Endodermal cell (in vitro differentiated cells): ENCODE measurements around the gene CTRB2. TPM values are rescaled to one million over a fixed set of nuclear protein-coding genes. Genes with fewer than 3 reads are reported as not detected.
"Not testable (repeated sequence)": the region's sequence is repeated elsewhere in the genome, so short reads cannot be mapped to it uniquely, and the experiment has no call there.

Source experiments
- DNase-seq: peaks from one replicate; pipeline ENCODE4 v3.0.0-alpha.2; 2017
- H3K27ac ChIP-seq: 2 replicates; pipeline ENCODE4 v1.5.1; 2013; ENCODE audit warnings: mild to moderate bottlenecking, low read depth, low read length, moderate library complexity
- H3K27me3 ChIP-seq: 2 replicates; pipeline ENCODE4 v1.6.1; 2013; ENCODE audit warnings: mild to moderate bottlenecking, low read length, moderate library complexity; ENCODE audit not compliant: insufficient read depth, control insufficient read depth, poor library complexity, severe bottlenecking
- H3K36me3 ChIP-seq: 2 replicates; pipeline ENCODE4 v1.7.0; 2013; ENCODE audit warnings: mild to moderate bottlenecking, low read length, moderate library complexity; ENCODE audit not compliant: control insufficient read depth, insufficient read depth
- H3K4me1 ChIP-seq: one replicate; pipeline ENCODE4 v1.7.0; 2013; ENCODE audit warnings: low read length; ENCODE audit not compliant: control insufficient read depth, insufficient read depth
- H3K4me3 ChIP-seq: 2 replicates; pipeline ENCODE4 v1.5.1; 2013; ENCODE audit warnings: mild to moderate bottlenecking, low read length, moderate library complexity
- H3K9ac ChIP-seq: 2 replicates; pipeline ENCODE4 v1.6.1; 2013; ENCODE audit warnings: mild to moderate bottlenecking, low read length, moderate library complexity; ENCODE audit not compliant: poor library complexity, severe bottlenecking; ENCODE audit errors: extremely low read depth
- H3K9me3 ChIP-seq: 2 replicates; pipeline ENCODE4 v1.6.1; 2013; ENCODE audit warnings: mild to moderate bottlenecking, low read length, moderate library complexity; ENCODE audit not compliant: control insufficient read depth
- H3K27ac Mint-ChIP-seq: 2 replicates; pipeline ENCODE4 v1.8.0; 2020; ENCODE audit warnings: mixed read lengths
- H3K27me3 Mint-ChIP-seq: 2 replicates; pipeline ENCODE4 v1.8.0; 2021; ENCODE audit warnings: mild to moderate bottlenecking, mixed read lengths; ENCODE audit not compliant: insufficient read depth
- H3K36me3 Mint-ChIP-seq: 2 replicates; pipeline ENCODE4 v1.8.0; 2020; ENCODE audit warnings: low read depth, mixed read lengths
- H3K4me1 Mint-ChIP-seq: 2 replicates; pipeline ENCODE4 v1.8.0; 2020; ENCODE audit warnings: mixed read lengths
- H3K4me3 Mint-ChIP-seq: 2 replicates; pipeline ENCODE4 v1.8.0; 2020; ENCODE audit warnings: mild to moderate bottlenecking, moderate library complexity, mixed read lengths
- H3K9me3 Mint-ChIP-seq: 2 replicates; pipeline ENCODE4 v1.8.0; 2020; ENCODE audit warnings: mild to moderate bottlenecking, mixed read lengths
- CTCF ChIP-seq: fragments of 200-600 bp; sonication (generic); conservative IDR thresholded peaks from 2 replicates; pipeline ENCODE4 v1.5.0; 2021; ENCODE audit warnings: antibody characterized with exemption, mild to moderate bottlenecking
- WGBS, 2 experiments: methylation state at CpG; one replicate each; pipeline versions ENCODE4 v1.1.5 to v1.1.7; 2013; ENCODE audit warnings: missing lambda C conversion rate in 2 of 2, mixed read lengths in 1 of 2; ENCODE audit not compliant: insufficient coverage in 1 of 2, insufficient read length in 1 of 2; 5-methylcytosine and 5-hydroxymethylcytosine counted together
- total RNA-seq, 2 donors: library from RNA; stranded (reverse); fragmentation: NEBNext Ultra II Directional in 1 of 2; extraction: Animal tissue kit (Norgen Biotek cat#: 25700) in 1 of 2; gene quantifications; 2 replicates in 1 of 2; 3 replicates in 1 of 2; pipeline ENCODE4 v1.2.1, GENCODE V29; 2021

The CTRB2 gene
- total RNA-seq, 2 donors from 2014 or later, result not detected

GRCh38 chr16:75243667-75244224 is 36.8 kb upstream of the CTRB2 start:
- Mint-ChIP-seq H3K4me3 (no peak overlapping the region), H3K36me3 (peaks cover 39% of the 10 kb centered on the region), H3K9me3 (no peaks in the 10 kb centered on the region), H3K27ac (peak overlapping the region; percentile 90), H3K4me1 (peaks cover 25% of the 10 kb centered on the region), H3K27me3 (no peaks in the 10 kb centered on the region)
- Histone ChIP-seq H3K4me3 (no peak overlapping the region), H3K9me3 (no peaks in the 10 kb centered on the region), H3K36me3 (peaks cover 9% of the 10 kb centered on the region), H3K9ac (no peak overlapping the region), H3K4me1 (peaks cover 7% of the 10 kb centered on the region), H3K27ac (no peak overlapping the region), H3K27me3 (no peaks in the 10 kb centered on the region)
- WGBS, 2 experiments, result 90 to 96% methylated on average over 5 to 20 of the region's 20 CpGs
- TF ChIP-seq CTCF, result no peak
- DNase-seq, result no peak

GRCh38 chr16:75242436-75243078 is 35.6 kb upstream of the CTRB2 start:
- not testable (repeated sequence) for H3K27me3 ChIP-seq, H3K4me3 Mint-ChIP-seq, H3K27me3 Mint-ChIP-seq, H3K27ac ChIP-seq, H3K9me3 ChIP-seq, H3K36me3 ChIP-seq, H3K9ac ChIP-seq, H3K9me3 Mint-ChIP-seq, H3K4me1 ChIP-seq, H3K4me3 ChIP-seq, DNase-seq
- Mint-ChIP-seq H3K4me1 (peaks cover 19% of the 10 kb centered on the region), H3K27ac (peak overlapping the region; percentile 90), H3K36me3 (peaks cover 39% of the 10 kb centered on the region)
- 95 to 98% methylated on average over 14 to 25 of the region's 27 CpGs for WGBS, 2 experiments

- no peaks in the 10 kb centered on the region for H3K27me3 Mint-ChIP-seq
- H3K4me1 ChIP-seq, result peaks cover 7% of the 10 kb centered on the region
Observed at GRCh38 chr16:75241955-75242354, 35.0 kb upstream of the CTRB2 start.

More at GRCh38 chr16:75241955-75242354, 35.0 kb upstream of the CTRB2 start:
- TF ChIP-seq CTCF, result no peak
- Histone ChIP-seq H3K4me3 (no peak overlapping the region), H3K9ac (no peak overlapping the region), H3K27me3 (no peaks in the 10 kb centered on the region), H3K9me3 (no peaks in the 10 kb centered on the region), H3K36me3 (peaks cover 9% of the 10 kb centered on the region), H3K27ac (no peak overlapping the region)
- Mint-ChIP-seq H3K27ac (no peak overlapping the region), H3K4me3 (no peak overlapping the region), H3K9me3 (no peaks in the 10 kb centered on the region), H3K36me3 (peaks cover 39% of the 10 kb centered on the region), H3K4me1 (peaks cover 17% of the 10 kb centered on the region)
- no peak for DNase-seq
- WGBS, 2 experiments, result 96 to 97% methylated on average over 9 to 13 of the region's 13 CpGs
